SK-N-SH (cell line): Measurements from ENCODE around the gene RPL3. TPM values are rescaled to one million over a fixed set of nuclear protein-coding genes. Genes with fewer than 3 reads are reported as not detected.

ENCODE experiments used
- CTCF ChIA-PET: fragments of 300-600, 350-600 bp; formaldehyde crosslinking; extraction: SDS; loops from one replicate; lab custom pipeline; 2021; lab: Yijun Ruan, JAX
- POLR2A ChIA-PET: fragments of 350-600 bp; sonication (Branson Sonifier 250); formaldehyde crosslinking; extraction: SDS; loops from one replicate; lab custom pipeline; 2020; ENCODE audit warnings: antibody characterized with exemption, inconsistent platforms; lab: Yijun Ruan, JAX
- DNase-seq: peaks from one replicate; pipeline ENCODE4 v3.0.0; 2012
- H2AFZ ChIP-seq: fragments of 200-600 bp; sonication (generic); 2 replicates; pipeline ENCODE4 v1.8.1; 2016; ENCODE audit warnings: antibody characterized with exemption, mild to moderate bottlenecking, low read depth
- H3F3A ChIP-seq: fragments of 200-600 bp; sonication (generic); replicated peaks from 2 replicates; pipeline ENCODE3; 2016; ENCODE audit warnings: antibody characterized with exemption, mild to moderate bottlenecking; ENCODE audit not compliant: insufficient read depth
- H3K27ac ChIP-seq, 2 experiments: fragments of 200-500 bp in 1 of 2; fragments of 200-600 bp in 1 of 2; sonication (Bioruptor generic) in 1 of 2; sonication (generic), shearing (Covaris generic) in 1 of 2; 2 replicates each; pipeline versions ENCODE4 v1.5.1 to v1.6.1; 2014 to 2016; ENCODE audit warnings: low read depth in 2 of 2, inconsistent platforms in 1 of 2, low read length in 1 of 2, mild to moderate bottlenecking in 1 of 2, mixed read lengths in 1 of 2
- H3K27me3 ChIP-seq: fragments of 200-600 bp; sonication (generic), shearing (Covaris generic); 2 replicates; pipeline ENCODE4 v1.6.1; 2016; ENCODE audit warnings: mixed run types; ENCODE audit not compliant: insufficient read depth
- H3K36me3 ChIP-seq, 2 experiments: fragments of 200-500 bp in 1 of 2; fragments of 200-600 bp in 1 of 2; sonication (Bioruptor generic) in 1 of 2; sonication (generic) in 1 of 2; replicated peaks in 1 of 2; 2 replicates each; pipeline versions ENCODE3 to v1.5.1; 2014 to 2016; ENCODE audit warnings: low read length in 1 of 2, mild to moderate bottlenecking in 1 of 2; ENCODE audit not compliant: insufficient read depth in 2 of 2, control insufficient read depth in 1 of 2
- H3K4me1 ChIP-seq, 2 experiments: fragments of 200-500 bp in 1 of 2; fragments of 200-600 bp in 1 of 2; sonication (Bioruptor generic) in 1 of 2; sonication (generic), shearing (Covaris generic) in 1 of 2; 2 replicates each; pipeline versions ENCODE4 v1.5.1 to v1.6.1; 2014 to 2016; ENCODE audit warnings: low read depth in 1 of 2, low read length in 1 of 2, mixed run types in 1 of 2; ENCODE audit not compliant: insufficient read depth in 2 of 2, control insufficient read depth in 1 of 2
- H3K4me2 ChIP-seq: fragments of 200-600 bp; sonication (generic), shearing (Covaris generic); 2 replicates; pipeline ENCODE4 v1.6.1; 2017; ENCODE audit warnings: mixed run types
- H3K4me3 ChIP-seq, 2 experiments: fragments of 200-500 bp in 1 of 2; fragments of 200-600 bp in 1 of 2; sonication (Bioruptor generic) in 1 of 2; sonication (generic), shearing (Covaris generic) in 1 of 2; 2 replicates each; pipeline versions ENCODE4 v1.5.1 to v1.8.1; 2014 to 2016; ENCODE audit warnings: low read depth in 2 of 2, inconsistent platforms in 1 of 2, low read length in 1 of 2, mild to moderate bottlenecking in 1 of 2, mixed read lengths in 1 of 2, moderate library complexity in 1 of 2
- H3K79me2 ChIP-seq: fragments of 200-600 bp; sonication (generic); 2 replicates; pipeline ENCODE4 v1.8.1; 2017; ENCODE audit warnings: mild to moderate bottlenecking; ENCODE audit not compliant: insufficient read depth
- H3K9ac ChIP-seq: fragments of 200-600 bp; sonication (generic); 2 replicates; pipeline ENCODE4 v1.6.1; 2017; ENCODE audit warnings: mixed run types
- H3K9me2 ChIP-seq: fragments of 200-600 bp; sonication (generic); 2 replicates; pipeline ENCODE4 v1.6.1; 2017; ENCODE audit warnings: mixed run types
- H3K9me3 ChIP-seq: fragments of 200-600 bp; sonication (generic); 2 replicates; pipeline ENCODE4 v1.6.1; 2017; ENCODE audit warnings: mixed run types, mild to moderate bottlenecking, moderate library complexity
- H4K20me1 ChIP-seq: fragments of 200-600 bp; sonication (generic); 2 replicates; pipeline ENCODE4 v1.6.1; 2017; ENCODE audit warnings: mild to moderate bottlenecking, mixed run types; ENCODE audit not compliant: insufficient read depth
- ELF1 ChIP-seq: IDR thresholded peaks from 2 replicates; pipeline ENCODE4 v1.4.0; 2012
- GATA2 ChIP-seq: sonication (generic); formaldehyde crosslinking; IDR thresholded peaks from 2 replicates; pipeline ENCODE4 v1.5.0; 2020; ENCODE audit warnings: mild to moderate bottlenecking, missing genetic modification reagents
- JUND ChIP-seq: IDR thresholded peaks from 2 replicates; pipeline ENCODE4 v1.4.0; 2012
- MEF2A ChIP-seq: IDR thresholded peaks from 2 replicates; pipeline ENCODE4 v1.4.0; 2012; ENCODE audit warnings: low read depth, borderline replicate concordance
- NRF1 ChIP-seq: IDR thresholded peaks from 2 replicates; pipeline ENCODE4 v1.6.1; 2012; ENCODE audit warnings: low read depth, mild to moderate bottlenecking, low read length
- POLR2AphosphoS5 ChIP-seq: IDR thresholded peaks from 2 replicates; pipeline ENCODE4 v1.6.1; 2012; ENCODE audit warnings: low read depth, low read length
- RAD21 ChIP-seq: IDR thresholded peaks from 2 replicates; pipeline ENCODE4 v1.6.1; 2012; ENCODE audit warnings: mild to moderate bottlenecking, low read length
- RCOR1 ChIP-seq: fragments of 150-350 bp; IDR thresholded peaks from 2 replicates; pipeline ENCODE4 v1.6.1; 2017; ENCODE audit warnings: antibody characterized with exemption, low read length
- REST ChIP-seq: IDR thresholded peaks from 2 replicates; pipeline ENCODE4 v1.6.1; 2012; ENCODE audit warnings: mild to moderate bottlenecking, low read depth, low read length, moderate library complexity
- RXRA ChIP-seq: IDR thresholded peaks from 2 replicates; pipeline ENCODE4 v1.4.0; 2012; ENCODE audit warnings: low read depth, mild to moderate bottlenecking, borderline replicate concordance
- SIN3A ChIP-seq: IDR thresholded peaks from 2 replicates; pipeline ENCODE4 v1.6.1; 2012; ENCODE audit warnings: low read depth, mild to moderate bottlenecking, low read length, moderate library complexity, borderline replicate concordance
- TAF1 ChIP-seq: IDR thresholded peaks from 2 replicates; pipeline ENCODE4 v1.6.1; 2012; ENCODE audit warnings: low read depth, mild to moderate bottlenecking, low read length, moderate library complexity, borderline replicate concordance
- WGBS: methylation state at CpG from one replicate; pipeline ENCODE4 v1.1.6; 2017; ENCODE audit warnings: low lambda C conversion rate; 5-methylcytosine and 5-hydroxymethylcytosine counted together
- polyA plus RNA-seq, 3 experiments: library from polyadenylated mRNA; depleted of rRNA; stranded (reverse); fragments of >200 nt; gene quantifications; 2 replicates each; pipeline ENCODE4 v1.2.3, GENCODE V29; 2012
- TF ChIP-seq, protein P1 (sequence below): IDR thresholded peaks from 2 replicates; pipeline ENCODE4; 2012
- TF ChIP-seq, protein P2 (sequence below): IDR thresholded peaks from 2 replicates; pipeline ENCODE4 v1.4.0; 2012; ENCODE audit warnings: low read depth, borderline replicate concordance
- TF ChIP-seq, protein P3 (sequence below): fragments of 200-600 bp; sonication (generic); IDR thresholded peaks from 2 replicates; pipeline ENCODE4 v1.6.1; 2017; ENCODE audit warnings: antibody characterized with exemption, mild to moderate bottlenecking, moderate library complexity

RPL3 gene
- polyA plus RNA-seq, 1 of the 3 experiments (the other 2 are of a cell fraction) = 4,976 TPM

DNA sequence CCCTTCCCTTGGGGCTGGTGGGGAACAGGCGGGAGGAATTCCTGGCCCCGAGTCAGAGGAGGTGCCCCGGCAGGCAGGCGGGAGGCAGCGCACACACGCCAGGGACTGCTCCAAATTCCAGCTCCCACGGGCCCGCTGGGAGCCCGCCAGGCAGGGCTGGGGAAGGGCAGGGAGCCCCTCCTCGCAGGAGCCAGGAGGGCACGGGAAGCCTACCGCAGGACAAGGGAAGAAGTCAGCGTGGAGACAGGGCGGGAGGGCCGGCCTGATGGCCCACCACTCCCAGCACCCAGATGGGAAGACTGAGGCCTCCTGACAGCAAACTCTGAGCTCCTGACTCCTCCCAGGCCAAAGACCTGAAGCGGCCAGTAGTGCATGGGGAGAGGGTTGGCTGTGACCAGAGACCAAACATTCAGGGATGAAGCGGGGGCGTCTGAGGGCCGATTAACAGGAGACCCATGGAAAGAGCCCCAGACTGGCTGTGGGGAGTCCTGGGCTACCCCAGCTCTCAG, 22.4 kb downstream of the RPL3 start:
- H2AFZ ChIP-seq = no peak overlapping the region
- H3K4me3 ChIP-seq = no peak overlapping the region
- H3K27ac ChIP-seq = no peak overlapping the region
- DNase-seq = no peak
- H3F3A ChIP-seq = no peaks in the 10 kb centered on the region
- CTCF ChIA-PET = interaction anchor here (0.7 kb wide), 1 partner anchor 13 kb away, joined by 3 read pairs; no protein-coding TSS in a partner anchor
- POLR2A ChIA-PET = no interaction called here
- no peak overlapping the region for H3K4me2 ChIP-seq
- no peaks in the 10 kb centered on the region for H3K79me2 ChIP-seq
- no peaks in the 10 kb centered on the region for H3K36me3 ChIP-seq
- 83% methylated on average over 4 of the region's 19 CpGs for WGBS
- no peak overlapping the region for H3K9ac ChIP-seq
- H3K9me2 ChIP-seq = no peaks in the 10 kb centered on the region
- TF ChIP-seq TAF1 (no peak), MEF2A (no peak), RCOR1 (no peak), GATA2 (CRISPR knock-in tag) (no peak), REST (no peak), ELF1 (no peak), RXRA (no peak), JUND (no peak), SIN3A (no peak), POLR2AphosphoS5 (no peak), RAD21 (no peak), NRF1 (no peak)
- TF ChIP-seq, protein P1, sequence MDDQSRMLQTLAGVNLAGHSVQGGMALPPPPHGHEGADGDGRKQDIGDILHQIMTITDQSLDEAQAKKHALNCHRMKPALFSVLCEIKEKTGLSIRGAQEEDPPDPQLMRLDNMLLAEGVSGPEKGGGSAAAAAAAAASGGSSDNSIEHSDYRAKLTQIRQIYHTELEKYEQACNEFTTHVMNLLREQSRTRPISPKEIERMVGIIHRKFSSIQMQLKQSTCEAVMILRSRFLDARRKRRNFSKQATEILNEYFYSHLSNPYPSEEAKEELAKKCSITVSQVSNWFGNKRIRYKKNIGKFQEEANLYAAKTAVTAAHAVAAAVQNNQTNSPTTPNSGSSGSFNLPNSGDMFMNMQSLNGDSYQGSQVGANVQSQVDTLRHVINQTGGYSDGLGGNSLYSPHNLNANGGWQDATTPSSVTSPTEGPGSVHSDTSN = no peak
- TF ChIP-seq, protein P2, sequence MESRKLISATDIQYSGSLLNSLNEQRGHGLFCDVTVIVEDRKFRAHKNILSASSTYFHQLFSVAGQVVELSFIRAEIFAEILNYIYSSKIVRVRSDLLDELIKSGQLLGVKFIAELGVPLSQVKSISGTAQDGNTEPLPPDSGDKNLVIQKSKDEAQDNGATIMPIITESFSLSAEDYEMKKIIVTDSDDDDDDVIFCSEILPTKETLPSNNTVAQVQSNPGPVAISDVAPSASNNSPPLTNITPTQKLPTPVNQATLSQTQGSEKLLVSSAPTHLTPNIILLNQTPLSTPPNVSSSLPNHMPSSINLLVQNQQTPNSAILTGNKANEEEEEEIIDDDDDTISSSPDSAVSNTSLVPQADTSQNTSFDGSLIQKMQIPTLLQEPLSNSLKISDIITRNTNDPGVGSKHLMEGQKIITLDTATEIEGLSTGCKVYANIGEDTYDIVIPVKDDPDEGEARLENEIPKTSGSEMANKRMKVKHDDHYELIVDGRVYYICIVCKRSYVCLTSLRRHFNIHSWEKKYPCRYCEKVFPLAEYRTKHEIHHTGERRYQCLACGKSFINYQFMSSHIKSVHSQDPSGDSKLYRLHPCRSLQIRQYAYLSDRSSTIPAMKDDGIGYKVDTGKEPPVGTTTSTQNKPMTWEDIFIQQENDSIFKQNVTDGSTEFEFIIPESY = no peak
- TF ChIP-seq, protein P3, sequence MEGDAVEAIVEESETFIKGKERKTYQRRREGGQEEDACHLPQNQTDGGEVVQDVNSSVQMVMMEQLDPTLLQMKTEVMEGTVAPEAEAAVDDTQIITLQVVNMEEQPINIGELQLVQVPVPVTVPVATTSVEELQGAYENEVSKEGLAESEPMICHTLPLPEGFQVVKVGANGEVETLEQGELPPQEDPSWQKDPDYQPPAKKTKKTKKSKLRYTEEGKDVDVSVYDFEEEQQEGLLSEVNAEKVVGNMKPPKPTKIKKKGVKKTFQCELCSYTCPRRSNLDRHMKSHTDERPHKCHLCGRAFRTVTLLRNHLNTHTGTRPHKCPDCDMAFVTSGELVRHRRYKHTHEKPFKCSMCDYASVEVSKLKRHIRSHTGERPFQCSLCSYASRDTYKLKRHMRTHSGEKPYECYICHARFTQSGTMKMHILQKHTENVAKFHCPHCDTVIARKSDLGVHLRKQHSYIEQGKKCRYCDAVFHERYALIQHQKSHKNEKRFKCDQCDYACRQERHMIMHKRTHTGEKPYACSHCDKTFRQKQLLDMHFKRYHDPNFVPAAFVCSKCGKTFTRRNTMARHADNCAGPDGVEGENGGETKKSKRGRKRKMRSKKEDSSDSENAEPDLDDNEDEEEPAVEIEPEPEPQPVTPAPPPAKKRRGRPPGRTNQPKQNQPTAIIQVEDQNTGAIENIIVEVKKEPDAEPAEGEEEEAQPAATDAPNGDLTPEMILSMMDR = no peak
- no peaks in the 10 kb centered on the region for H4K20me1 ChIP-seq
- H3K27me3 ChIP-seq = no peaks in the 10 kb centered on the region
- no peaks in the 10 kb centered on the region for H3K9me3 ChIP-seq
- H3K4me1 ChIP-seq = peaks cover 3 to 5% of the 10 kb centered on the region in 2 experiments; a peak in 3 of 4 replicates
